NCI-H2227 treated with DMSO at 0.1 percent for 48 hours (cell line): ENCODE results near the gene HEATR1.

Source experiments
- DNase-seq: peaks from one replicate; lab custom pipeline; 2025; lab: John Stamatoyannopoulos, UW

Gene HEATR1

DNA sequence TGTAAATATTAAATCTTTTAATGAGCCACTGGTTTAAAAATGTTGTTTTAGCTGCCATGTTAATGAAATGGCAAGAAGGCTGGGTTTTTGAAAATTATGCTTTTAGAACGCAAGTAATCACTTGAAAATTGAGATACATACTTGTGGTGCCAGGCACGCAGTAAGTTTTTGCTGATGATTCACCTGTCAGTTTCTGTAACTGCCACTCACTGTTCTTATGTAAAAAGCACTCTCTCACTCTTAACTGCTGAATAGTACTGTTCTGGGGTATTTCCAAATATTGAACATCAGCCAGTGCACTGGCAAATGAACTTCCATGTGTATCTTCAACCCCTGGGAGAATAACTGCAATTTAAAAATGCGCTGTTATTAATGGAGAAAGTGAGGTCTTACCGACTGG lies 62.6 kb downstream of the HEATR1 start:
- DNase-seq, result no peak

DNA sequence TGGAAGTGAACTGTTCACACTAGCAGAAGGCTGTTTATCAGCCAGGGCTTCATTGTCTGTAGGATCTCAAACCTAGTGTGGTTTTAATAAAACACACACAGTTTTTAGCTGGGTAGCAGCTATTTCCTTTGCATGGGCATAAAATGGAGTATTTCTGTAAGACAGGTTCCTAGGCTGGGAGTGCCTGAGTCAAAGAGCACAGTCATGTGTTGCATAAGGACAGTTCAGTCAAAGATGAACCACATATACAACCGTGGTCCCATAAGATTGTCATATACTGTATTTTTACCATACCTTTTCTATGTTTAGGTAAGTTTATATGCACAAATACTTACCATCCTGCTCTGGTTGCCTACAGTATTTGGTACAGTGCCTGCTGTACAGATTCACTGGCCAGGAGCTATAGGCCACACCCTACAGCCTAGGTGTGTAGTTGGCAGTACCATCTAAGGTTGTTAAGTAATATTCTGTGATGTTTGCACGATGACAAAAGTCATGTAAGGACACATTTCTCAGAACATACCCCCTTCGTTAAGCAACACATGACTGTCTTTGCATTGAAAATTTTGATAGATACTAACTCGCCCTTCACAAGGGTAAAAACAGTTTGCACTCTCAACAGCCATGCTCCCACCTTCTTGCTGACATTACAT lies 63.4 kb downstream of the HEATR1 start:
- DNase-seq, result no peak

DNA sequence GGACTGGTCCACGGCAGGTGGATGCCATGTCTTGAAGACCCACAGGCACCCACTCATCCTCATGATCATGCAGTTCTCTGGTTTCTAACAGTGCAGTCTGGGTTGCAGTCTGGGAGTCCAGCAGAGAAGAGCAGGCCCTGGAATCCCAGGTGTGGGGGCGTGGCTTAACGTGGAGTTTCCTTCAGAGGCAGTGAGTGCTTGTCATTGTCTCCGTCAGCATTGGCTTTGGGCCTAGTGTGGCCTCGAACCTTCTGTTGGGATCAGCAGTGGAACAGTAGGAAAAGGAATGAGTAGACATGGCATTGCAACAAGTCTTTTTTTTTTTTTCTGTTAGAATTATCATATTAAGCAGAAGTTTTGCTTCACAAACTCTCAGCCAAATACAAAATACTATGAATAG lies 67.8 kb downstream of the HEATR1 start:
- DNase-seq, result no peak

DNA sequence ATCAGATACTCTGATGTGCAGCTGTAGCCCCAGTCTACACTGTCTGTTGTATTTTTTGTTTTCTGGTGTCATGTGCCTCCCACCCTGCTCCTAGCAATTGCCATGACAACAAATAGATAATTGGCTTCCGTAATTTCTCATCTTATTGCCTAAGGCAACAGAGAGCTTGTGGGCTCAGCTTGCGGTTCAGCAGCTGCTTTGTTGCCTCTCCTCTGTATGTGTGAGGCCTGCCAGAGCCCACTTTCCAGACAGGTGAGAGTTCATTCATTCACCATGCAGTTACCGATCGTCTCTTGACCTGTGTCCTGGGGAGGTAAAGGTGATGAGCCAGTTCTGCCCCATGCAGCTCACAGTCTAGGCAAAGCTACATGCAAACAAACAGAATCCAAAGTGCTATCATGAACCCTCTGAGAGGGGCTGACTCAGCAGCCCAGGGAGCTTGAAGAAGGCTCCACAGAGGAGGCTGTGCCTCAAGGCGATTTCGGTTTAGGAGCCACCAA lies 68.6 kb downstream of the HEATR1 start:
- DNase-seq, result peak; percentile 66

DNA sequence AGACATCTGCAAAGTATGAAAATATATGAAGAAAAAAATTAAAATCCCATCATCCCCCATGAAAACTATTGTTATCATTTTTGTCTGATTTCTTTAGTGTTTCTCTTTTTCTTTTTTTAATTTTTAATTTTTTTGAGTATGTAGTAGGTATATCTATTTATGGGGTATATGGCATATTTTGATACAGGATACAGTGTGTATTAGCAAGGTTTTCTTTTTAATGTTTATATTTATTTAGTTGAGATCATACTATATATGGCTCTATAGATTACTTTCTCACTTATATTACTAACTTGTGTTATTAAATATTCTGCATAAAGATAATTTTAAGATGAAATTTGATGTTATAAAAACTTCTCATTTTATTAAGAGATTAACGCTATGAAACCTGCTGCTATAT lies 69.1 kb downstream of the HEATR1 start:
- no peak for DNase-seq

DNA sequence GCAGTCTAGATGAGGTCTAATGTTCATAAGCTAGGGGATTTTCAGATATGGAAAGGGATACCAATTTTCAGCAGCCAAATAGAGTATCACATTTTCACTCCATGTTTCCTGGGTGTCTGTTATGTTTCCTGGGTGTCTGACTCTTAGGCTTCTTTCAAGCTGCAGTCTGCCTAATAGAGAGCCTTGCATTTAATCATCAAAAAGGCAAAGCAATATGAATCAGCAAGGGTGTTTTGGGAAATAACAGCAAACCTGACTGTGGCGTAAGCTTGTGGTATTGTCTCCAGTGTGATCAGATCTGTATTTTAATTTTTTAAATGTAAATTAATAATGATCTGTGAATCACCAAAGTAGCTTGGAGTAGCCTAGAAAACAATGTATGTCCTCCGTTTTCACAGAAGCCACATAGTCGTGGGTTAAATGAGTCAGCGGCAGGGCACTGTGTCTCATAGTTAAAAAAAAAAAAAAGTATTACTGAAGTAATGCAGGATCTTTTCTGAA lies 70.1 kb downstream of the HEATR1 start:
- no peak for DNase-seq

DNA sequence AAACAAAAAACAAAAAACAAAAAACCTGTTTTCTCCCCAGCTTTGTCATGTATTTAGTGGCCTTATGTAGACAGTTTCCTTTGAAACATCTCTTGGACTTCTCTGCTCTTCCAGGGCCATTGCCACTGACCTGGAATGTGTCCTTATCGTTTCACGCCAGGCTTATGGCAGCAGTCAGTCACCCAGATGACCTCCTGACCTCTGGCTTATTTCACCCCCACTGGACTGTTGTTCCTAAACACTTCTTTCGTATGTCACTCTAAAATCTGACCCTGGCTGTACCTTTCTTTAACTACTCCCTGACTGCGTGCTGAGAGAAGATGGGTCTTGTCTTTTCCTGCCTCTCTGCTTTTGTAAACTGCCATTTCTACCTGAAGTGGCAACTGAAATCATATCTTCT lies 71.5 kb downstream of the HEATR1 start:
- no peak for DNase-seq

DNA sequence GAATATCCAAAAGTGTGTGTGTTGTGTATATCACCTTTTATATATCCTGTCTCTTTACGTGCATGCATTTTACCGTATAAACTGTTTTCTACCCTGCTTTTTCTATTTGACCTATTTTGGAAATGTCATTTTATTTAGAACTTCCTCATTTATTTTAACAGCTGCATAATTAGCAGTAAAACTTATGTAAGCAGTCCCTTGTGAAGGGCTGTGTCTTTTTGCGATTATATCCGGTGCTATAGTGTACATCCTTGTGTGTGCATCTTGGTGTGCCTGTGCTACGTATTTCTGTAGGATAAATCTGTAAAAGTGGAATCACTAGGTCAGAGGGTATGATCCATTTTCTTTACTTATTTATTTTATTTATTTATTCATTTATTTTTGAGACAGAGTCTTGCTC lies 73.4 kb downstream of the HEATR1 start:
- DNase-seq, result no peak

DNA sequence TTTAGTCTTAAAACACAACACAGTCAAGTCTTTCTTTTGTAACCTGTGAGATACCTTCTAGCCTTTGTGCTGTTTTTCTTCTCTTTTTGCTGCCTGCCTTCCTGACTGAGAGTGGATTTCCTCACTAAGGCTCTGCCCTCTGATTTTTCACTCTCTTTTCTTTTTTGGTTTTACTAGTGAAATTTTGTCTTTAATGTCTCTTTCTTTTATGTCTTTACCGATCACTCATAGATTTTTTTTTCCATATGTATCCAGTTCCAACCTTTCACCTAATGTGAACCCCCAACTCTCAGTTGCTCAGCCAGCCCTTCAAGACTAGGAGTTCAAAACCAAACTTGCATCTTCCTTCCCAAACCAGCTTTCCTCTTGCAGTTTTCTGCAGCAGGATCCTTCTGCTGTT lies 74.0 kb downstream of the HEATR1 start:
- no peak for DNase-seq

DNA sequence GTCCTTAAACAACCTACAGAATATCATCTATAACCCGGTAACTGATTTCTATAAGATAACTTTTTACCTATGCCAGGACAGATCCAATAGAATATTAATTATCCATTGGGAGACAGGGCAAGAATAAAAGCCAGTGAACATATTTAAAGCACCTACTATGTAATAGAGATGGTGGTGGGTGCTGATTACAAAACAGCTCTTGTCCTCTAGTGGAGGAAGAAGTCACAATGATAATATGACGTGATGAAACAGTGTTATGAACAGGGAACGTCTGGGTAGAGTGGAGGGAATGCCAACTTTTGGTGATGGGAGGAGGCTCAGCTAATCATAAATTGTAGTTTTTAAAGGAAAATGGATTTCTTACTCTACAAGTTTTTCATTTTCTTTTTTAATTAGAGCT lies 78.2 kb downstream of the HEATR1 start:
- no peak for DNase-seq

DNA sequence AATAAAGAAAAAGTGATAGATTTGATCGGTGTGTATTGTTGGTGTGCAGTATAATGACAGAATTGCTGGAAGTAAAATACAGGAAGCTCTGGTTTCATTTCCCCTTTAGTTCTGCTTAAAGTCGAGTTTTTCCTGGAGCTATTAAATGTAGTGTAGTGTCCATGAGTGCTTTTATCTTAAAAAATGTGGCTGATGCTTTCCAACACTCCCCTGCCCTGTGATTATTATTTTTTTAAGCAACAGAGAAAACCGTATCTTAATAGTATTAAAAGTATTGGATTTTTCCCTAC lies 79.5 kb downstream of the HEATR1 start:
- DNase-seq, result no peak

DNA sequence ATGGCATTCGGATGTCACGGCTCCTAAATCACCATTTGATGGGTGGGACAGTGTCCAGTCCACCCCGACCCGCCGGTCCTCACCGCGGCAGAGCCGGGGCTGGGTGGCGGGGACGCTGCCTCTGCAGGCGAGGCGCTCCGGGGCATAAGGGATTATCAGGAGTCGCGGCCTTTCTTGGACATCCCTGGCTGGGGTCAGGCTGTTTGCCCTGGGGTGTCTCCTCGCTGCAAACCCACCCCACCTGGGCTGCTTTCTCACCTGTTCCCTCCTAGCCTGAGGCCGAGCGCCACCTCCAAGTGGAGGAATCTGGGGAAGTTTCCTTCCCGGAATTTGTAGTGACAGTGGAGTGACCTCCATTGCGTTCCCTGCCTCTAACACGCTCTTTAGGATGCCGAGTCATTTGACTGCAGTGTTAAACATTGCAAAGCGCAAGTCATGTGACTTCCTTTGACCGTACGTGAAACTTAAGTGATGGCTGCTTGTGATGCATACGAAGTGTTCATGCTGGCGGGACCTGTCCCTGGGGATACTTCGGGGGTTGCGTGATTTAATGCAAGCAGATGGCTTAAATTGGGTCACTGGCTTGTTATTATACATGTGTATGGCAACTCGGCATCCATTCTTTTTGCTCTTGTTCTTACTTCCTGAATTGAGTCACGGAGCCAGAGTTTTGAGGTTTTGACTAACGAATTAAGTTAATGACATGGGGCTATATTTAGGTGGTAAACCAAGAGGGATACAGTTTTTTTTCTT lies 80.0 kb downstream of the HEATR1 start:
- DNase-seq, result peak; percentile 50

DNA sequence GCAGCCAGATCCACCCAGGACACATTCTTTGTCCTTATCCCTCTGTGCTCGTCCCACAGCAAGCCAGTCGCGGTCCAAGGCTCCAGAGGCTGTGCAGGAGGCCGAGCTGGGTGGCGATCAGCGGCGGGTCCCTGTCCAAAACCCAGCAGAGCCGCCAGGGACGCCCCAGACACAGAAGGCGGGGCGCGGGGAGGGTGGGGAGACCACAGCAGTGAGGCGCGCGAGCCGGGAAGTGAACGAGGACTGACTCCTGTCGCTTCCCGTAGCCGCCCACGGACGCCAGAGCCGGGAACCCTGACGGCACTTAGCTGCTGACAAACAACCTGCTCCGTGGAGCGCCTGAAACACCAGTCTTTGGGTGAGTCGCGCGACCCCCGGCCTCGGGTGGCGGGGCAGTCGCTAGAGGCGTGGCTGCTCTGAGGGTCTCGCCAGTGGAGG lies 80.6 kb downstream of the HEATR1 start, which contains the start of gene LGALS8:
LGALS8 (plus strand) TSS at position 279 of the 438 bp plus-strand sequence. CDS start 2,089 bp downstream, outside the sequence.
- DNase-seq, result peak; percentile 69

DNA sequence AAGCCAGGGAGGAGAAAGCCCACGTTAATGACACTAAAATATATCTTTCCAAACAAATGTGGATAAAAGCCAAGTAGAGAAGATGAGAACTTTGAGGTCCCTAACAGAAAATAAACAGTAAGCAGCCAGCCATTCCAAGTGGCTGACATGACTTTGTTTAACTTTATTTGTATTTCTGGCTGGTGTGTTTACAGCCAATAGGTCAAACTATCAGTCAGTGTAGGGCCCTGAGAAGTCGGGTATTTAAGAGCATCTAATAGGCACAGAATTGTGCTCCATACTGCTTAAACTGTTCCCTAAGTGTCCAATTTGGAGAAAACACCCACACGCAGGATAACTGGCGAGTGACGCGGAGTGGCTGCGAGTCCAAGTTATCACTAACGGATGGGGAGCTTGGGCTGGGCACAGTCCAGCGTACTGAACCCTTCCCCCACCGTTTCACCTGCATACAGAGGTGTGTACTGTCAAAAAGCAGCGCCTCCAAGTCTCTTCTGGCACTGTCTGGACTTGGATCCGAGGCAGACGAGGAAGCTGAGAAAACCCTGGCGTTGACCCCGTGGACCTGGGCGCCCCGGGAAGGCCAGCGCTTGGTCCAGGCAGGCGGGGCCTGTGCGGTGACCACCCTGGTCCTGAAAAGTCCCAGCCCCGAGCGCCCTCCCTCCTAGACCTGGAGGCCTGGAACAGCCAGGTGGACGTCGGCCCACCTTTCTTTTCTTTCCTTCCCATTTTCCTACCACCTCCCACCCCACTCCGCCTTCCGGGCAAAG lies 81.2 kb downstream of the HEATR1 start:
- DNase-seq, result peak; percentile 15

DNA sequence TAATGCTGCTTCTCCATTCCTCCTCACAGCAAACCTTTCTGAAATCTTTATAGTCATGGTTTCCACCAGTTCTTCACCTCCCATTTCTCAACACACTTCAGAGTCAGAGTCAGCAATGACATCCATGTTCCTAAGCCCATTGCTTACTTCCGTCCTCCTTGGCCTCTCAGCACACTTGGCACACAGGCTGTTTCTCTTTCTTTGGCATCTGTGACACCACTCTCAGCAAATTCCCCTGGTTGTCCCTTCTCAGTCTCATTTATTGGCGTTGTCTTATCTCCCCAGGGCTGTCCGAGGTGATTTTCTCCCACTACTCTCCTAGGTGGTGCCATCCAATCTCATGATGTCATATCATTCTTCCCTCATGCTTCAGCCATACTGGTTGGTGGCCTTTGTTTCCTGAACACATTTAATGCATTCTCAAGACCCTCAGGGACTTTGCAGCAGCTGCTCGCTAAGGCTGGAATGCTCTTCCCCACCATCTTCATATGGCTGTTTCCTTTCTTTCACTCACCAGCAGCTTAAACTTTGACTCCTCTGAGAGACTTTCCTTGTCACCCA lies 83.8 kb downstream of the HEATR1 start:
- no peak for DNase-seq

DNA sequence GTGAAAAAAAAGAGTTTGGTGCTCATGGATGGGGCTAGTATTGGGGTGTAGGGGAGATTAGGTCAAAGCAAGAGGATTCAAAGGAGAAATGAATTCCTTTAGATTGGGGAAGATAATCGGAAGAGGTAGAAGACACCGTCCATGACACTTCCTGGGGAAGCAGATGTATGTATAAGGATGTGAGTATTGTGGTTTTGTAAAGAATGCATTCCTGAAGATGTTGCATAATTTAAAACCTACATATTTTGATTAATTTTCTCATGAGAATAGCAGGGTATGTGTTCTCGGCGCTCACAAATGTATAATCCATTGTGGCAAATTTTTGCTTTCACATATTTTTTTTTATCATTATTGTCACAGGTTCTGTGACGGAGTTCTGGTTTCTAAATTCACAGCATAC lies 86.0 kb downstream of the HEATR1 start:
- DNase-seq, result no peak

DNA sequence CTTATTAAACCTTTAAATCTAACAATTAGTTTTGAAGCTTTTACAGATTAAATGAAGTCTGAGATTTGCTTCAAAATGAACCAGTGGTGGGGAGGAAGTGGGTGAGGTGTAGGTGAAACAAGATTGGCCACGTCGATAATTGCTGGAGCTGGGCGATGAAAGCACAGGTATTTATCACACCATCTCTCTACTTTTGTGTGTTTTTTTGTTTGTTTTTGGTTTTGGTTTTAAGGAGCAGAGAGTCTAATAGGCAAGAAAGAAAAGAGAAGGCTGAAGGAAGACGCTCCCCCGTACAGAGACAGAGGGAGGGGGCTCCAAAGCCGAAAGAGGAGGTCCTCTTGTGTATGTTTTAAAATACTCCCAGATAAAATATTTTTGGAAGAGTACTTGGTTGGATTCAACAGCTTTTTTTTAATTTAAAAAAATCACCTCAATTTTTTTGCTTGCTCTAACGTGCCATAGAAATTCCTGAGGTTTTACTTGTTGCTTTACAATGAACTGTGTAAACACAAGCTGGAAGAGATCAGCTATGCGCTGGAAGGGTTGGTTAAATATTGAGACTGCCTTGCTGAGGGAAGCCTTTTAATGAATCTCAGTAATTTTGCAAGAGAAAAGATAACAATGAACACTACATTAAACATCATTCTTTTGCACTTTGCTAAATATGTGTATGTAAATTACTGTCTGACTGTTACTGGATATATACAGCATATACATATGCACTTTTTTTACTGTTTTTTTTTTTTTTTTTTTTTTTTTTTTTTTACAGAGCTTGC lies 87.2 kb downstream of the HEATR1 start:
- DNase-seq, result no peak

DNA sequence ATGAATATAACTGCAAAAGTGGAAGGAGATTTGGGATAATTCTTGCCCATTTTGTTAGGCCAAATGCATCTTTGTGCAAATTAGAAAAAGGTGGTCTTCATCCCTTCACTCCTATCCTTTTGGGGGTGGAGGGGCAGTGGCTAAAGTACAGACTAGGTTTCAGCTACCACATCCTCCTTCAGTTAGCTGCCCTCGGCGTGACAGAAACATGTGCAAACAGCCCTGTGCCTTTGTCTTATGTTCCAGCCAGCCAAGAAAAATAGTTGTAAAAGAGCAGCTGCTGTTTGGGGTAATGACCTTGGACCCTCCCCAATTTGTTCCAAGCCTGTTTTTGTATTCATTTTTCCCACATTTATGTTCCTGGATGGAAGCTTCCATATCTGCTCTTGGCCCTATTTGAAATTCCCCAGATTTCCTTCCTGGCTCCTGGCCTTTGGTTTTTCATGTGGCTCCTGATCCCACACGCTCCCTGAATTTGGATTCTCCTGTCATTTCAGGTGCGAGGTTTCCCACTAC lies 88.8 kb downstream of the HEATR1 start:
- DNase-seq, result no peak

DNA sequence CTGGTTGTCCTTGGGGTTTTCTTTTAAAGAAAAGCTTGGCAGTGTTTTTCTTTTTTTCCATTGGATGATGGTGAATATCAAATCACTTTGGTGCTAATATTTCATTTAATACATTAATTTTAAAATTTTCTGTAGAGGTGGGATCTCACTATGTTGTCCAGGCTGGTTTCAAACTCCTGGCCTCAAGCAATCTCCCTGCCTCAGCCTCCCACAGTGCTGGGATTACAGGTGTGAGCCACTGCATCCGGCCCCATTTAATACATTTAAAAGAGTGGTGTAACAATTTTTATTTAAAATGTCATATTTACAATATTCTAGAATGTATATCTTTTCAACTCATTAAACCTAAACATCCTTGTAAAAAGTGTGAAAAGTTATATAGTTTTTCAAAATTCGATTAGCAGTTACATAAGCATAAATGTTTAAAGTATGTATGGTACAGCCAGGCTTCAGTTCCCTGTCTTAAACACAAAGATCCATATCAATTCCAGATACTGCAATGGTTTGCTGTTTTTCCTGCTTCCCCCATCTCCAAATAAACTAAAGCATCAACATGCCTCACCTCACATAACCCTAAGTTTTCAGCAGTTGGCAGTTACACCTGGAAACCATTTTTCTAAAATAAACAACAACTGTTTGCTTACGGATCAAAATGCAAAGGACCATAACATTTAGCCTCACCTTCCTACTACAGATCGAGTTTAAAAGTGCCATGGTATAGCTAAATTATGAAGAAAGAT lies 89.4 kb downstream of the HEATR1 start:
- no peak for DNase-seq

DNA sequence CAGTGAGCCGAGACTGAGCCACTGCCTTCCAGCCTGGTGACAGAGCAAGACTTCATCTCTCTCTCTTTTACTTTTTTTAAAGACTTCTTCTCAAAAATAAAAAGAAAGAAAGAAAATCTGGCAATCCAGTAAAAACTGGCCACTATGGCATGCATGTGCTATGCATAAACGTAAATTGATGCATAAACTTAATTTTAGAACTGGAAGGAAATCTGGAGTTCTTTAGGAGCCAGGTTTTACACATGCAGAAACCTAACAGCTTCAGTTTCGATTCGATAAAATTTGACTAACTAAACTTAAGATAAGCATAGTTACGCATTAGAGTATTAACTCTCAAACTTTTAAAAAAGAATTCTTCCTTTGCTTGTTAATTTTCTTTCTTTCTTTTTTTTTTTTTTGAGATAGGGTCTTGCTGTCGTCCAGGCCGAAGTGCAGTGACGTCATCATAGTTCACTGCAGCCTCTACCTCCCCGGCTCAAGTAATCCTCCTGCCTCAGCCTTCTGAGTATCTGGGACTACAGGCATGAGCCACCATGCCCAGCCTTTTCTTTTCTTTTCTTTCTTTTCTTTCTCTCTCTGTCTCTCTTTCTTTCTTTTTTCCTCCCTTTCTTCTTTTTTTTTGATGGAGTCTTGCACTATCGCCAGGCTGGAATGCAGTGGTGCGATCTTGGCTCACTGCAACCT lies 92.4 kb downstream of the HEATR1 start:
- no peak for DNase-seq
